DMS153 (cell line): ENCODE data around the gene ZDHHC7.
"Not testable (repeated sequence)": the region's sequence is repeated elsewhere in the genome, so short reads cannot be mapped to it uniquely, and the experiment has no call there.

ENCODE experiments used
- DNase-seq: peaks from one replicate; lab custom pipeline; 2025; lab: John Stamatoyannopoulos, UW

The ZDHHC7 gene, protein sequence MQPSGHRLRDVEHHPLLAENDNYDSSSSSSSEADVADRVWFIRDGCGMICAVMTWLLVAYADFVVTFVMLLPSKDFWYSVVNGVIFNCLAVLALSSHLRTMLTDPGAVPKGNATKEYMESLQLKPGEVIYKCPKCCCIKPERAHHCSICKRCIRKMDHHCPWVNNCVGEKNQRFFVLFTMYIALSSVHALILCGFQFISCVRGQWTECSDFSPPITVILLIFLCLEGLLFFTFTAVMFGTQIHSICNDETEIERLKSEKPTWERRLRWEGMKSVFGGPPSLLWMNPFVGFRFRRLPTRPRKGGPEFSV

DNA sequence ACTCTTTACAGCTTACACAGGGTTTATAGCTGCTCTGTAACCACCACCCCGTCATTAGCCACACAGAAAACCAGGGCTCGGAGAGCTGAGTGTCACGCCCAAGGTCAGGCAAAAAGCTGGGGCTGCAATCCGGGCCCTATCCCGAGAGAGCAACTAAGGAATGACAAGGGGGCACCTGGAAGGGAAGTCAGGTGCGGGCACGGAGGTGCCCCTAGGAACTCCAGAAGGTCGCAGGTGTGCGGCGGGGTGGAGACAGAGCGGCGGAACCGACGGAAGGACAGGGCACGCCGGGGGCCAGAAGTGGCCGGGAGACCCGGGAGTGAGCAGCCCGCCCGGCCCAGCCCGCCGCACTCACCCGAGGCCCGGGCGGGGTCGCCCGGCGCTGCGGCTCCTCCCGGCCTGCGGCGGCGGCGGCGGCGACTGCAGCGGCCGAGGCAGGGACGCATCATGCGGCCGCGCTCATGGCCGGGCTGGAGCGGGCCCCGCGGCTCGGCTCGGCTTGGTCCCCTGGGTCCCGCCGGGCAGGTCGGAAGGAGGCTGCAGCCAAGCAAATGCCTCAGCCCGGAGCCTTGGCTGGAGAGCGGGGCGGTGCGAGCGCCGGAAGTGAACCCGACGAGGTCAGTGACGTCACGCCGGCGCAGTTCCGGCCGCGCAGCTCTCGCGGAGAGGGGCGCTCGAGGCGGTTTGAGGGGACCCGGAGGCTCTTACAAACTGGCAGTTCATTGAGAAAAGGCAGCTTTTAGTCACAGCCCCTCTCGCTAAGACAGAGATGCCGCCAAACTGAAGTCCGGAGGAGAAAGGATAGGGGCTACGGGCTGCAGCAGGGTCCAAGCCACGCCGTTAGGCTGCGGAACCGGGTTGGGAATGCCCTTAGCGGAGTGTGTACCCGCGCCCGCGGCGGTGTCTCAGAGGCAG, at the start of gene ZDHHC7:
TSS of gene ZDHHC7 (minus strand) at position 605 of the 915 bp plus-strand sequence. CDS start 20,917 bp downstream, outside the sequence.
- peak; percentile 62 for DNase-seq

DNA sequence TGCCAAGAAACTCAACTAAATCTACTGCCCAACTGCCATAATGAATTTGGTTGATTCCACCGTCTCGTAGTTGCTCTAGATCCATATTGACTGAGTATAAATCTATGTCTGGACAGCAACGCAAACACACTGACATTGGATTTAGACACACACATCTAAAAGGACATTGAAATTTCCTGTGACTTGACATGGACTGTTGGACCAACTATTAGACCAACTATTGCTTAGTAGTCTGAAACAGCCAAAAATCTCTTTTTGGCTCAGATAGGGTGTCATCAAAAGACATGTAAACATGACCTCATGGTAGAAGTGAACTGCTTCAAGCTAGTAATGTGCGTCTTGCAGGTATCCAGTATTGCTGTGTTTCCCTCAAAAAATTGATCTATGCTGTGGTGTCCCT, 47.6 kb upstream of the ZDHHC7 start:
- no peak for DNase-seq

DNA sequence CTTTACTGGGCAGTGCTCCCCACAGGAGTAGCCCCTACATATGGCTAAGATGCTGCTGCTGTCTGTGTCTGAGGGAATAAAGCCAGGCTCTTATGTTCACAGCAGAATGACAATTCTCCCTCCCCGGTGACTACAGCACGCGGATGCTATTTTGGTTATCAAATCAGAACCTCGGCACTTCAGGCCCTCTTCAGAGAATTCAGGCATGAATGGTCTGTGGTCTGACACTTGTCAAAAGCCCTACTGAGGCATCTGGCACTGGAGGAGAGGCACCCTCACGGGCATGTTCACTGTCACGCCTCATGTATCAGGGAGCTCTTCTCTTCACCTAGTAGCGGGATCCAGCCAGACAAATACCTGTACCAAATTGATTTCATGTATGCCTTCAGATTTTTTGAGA, 46.6 kb upstream of the ZDHHC7 start:
- DNase-seq = no peak

DNA sequence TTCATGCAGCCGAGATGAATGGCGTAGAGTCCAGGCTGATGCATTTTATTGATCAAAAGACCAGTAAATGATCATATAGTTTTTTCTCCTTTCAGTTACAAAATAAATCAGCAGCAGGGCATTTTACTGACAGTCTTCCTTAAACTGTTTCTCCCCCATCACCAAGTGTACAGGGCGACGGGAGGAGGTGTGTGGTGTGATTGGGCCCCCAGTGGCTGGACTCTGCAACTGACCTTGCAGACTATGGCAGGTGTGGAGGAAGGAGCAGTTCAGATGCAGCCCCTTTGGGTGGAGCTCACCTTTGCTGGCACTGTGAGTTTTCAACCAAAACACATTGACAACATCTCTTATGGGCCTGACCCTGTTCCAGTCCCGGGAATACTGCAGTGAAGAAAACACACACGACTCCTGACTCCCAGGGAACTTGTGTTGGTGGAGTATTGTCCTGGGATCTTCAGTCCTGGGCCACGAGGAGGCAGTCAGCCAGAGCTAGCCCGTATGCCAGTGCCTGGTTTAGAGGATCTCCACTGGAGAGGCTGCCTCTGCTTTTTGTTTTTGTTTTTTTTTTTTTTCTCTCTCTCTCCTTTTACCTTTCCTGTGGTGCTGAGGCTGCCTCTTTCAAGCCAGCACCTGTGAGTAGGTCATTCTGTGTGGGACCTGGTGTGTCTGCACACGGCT, 46.0 kb upstream of the ZDHHC7 start:
- DNase-seq = no peak

DNA sequence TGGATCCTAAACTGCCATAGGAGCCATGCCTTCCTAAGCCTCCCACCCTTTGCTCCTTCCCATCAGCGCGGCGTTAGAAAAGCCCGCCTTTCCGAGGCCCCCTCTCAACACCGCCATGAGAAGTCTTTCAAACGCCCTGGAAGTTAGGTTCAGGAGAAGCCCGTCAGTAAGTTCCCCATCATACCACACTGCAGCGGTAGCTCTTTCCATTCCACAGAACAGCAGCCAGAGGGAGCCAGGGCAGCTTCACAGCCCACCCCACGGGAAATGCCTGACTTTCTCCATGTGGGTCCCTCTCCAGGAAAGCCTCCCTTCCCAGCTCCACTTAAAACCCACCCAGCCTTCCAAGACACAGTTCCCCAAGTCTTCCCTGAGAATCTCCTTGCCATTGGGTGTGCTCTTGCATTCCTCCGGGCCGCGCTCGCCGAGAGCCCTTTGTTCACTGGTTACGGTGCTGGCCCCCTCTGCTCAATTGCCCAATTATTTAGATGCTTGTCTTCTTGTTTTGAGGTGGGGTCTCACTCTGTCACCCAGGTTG, 44.9 kb upstream of the ZDHHC7 start:
- DNase-seq = no peak

DNA sequence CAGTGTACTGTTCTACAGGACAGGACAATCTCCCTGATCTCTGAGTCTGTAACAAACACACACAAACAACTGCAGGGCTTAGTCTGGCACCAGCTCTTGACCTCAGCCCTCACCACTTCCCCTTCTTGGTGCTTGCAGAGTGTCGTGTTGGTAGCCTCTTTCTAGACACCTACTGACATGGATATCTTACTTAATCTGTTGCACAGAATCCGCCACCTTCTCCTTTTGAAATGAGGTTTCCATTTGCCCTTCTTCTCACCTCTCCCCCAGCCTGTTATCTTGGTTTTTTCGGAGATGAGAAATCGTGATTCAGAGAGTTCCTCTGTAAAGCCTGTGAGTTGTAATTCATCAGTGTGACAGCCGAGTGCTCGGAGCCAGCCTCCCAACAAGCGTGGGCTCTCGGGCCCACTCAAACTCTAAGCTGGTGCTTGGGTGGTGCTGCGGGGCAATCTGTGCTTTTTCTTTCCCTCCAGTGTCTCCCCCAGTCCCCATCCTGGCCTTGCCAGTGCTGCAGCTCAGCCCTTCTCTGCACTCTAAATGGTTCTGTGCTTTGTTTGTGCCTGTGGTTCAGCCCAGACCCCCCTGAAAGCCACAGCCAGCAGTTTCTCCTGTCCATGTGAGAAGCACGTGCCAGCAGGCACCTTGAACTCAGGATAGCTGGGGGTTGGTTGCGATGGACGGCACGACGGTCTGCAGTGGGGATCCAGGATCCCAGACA, 44.3 kb upstream of the ZDHHC7 start:
- DNase-seq = no peak

DNA sequence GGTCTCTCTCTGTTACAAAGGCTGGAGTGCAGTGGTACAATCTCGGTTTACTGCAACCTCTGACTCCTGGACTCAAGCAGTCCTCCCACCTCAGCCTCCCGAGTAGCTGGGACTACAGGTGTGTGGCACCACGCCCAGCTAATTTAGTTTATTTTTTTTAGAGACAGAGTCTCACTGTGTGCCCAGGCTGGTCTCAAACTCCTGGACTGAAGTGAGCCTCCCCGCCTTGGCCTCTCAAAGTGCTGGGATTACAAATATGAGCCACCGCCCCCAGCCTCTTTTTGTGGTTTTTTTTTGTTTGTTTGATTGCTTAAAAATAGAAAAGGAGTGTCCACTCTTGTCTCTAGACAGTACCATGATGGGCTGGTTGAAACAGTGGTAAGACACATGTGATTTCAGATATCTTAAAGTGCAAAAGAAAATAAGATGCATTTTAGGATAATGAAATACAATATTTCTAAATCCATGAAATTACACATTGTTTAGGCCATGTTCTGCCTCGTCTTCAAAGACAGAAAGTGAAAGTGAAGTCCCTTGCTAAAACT, 43.7 kb upstream of the ZDHHC7 start:
- DNase-seq = no peak

DNA sequence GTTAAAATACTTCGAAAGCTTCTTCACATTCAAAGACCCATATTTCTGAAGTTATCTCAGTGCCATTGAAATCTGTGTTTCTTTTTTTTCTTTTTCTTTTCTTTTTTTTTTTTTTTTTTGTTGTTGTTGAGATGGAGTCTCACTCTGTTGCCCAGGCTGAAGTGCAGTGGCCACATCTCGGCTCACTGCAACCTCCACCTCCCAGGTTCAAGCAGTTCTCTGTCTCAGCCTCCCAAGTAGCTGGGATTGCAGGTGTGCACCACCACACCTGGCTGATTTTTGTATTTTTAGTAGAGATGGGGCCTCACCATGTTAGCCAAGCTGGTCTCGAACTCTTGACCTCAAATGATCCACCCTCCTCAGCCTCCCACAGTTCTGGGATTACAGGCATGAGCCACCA, 43.0 kb upstream of the ZDHHC7 start:
- DNase-seq = not testable (repeated sequence)

DNA sequence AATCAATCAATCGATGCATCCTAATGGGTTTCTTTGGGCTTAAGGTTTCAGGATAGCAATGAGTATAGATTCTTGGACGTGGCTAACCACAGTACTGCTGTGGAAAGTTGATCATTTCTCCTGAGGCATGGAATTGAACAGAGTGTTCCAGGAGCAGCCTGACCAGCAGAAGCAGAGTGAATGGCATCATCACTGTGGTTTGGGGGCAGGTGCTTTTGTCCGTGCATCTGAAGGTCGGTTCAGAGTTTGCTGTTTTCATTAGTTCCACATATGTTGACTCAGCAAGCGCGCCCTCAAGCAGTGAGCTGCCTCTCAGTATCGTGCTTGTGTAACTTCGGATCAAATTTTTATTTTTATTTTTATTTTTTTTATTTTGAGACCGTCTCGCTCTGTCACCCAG, 41.2 kb upstream of the ZDHHC7 start:
- DNase-seq = no peak

DNA sequence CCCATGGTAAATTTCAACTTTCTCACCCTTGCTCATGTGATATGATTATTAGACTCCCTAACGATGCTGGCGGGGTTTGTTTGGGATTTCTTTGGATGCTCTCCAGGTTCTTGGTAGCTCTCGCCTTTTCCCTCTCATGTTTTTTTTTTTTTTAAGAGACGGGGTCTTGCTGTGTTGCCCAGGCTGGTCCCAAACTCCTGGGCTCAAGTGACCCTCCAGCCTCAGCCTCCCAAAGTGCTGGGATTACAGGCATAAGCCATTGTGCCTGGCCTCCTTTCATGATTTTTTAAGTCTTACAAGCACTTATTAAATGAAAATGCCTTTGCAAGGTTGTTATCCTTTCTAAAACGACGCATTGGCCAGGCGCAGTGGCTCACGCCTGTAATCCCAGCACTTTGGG, 40.3 kb upstream of the ZDHHC7 start:
- no peak for DNase-seq

DNA sequence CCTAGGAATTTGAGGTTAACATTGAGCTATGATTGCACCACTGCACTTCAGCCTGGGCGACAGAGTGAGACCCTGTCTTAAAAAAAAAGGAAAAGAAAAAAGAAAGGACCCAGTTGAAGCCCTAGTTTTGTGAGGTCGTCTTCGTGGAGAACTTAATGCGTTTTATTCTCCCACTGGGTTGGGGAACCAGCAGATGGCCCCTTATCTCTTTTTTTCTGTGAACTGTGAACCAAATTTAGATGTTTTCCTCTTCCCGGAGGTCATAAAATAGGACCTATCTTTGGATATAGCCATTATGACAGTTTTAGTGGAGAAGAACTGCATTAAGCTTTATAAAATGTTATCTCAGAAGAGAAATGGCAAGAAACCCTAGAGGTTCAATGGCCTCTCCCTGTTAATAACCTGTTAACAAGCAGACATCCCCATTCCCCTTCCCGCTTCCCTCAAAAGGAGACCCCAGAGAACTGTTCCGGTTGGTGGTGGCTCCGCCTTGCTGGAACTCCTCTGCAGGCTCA, 39.8 kb upstream of the ZDHHC7 start:
- no peak for DNase-seq

DNA sequence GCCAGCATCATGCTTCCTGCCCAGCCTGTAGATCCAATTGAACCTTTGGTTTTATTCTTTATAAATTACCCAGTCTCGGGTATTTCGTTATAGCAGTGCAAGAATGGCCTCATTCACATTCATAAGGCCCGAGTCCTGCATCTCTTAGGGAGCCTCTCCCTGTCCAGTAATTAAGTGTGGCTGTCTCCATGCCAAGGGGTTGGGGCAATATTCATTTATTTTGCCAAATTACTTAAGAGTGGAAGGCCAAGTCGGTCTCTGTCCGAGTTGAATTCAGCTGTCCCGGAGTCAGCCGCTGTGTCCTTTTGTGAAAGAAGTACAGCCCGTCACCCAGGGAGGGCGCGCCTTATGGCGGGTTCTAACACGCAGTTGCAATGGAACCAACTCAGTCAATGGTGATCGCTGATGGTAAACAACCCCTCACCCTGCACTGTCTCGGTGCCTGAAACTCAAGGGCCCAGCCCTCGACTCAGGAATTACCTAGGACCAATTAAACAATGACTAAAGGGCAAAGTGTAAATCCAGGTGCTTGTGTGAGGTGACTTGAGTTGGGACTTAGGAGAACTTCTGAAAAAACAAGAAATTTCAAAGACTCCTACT, 38.5 kb upstream of the ZDHHC7 start:
- DNase-seq = no peak

DNA sequence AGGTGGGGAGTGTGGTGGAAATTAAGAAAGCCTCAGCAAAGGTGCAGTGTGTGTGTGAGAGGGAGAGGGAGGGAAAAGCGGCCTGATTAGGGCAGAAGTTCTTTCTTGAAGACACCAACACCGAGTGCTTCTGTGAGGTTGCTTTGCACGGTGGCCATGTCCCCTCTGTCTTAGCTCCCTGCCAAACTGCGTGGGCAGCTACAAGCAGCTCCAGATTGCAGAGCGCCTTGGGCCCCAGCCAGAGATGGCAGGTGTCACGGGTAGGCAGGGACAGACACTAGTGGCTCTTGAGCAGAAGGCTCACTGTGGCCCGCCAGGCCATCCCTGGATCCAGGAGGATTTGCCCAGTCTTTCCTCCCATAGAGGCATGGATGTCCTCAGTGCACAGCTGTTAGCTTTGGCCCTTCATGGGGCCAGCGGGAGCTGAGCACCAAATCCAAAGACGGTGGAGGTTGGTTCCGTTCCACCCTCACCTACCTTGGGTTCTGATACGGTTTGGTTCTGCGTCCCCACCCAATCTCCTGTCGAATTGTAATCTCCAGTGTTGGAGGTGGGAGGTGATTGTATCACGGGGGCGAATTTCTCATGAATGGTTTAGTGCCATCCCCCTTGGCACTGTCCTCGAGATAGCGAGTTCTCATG, 37.7 kb upstream of the ZDHHC7 start:
- no peak for DNase-seq

DNA sequence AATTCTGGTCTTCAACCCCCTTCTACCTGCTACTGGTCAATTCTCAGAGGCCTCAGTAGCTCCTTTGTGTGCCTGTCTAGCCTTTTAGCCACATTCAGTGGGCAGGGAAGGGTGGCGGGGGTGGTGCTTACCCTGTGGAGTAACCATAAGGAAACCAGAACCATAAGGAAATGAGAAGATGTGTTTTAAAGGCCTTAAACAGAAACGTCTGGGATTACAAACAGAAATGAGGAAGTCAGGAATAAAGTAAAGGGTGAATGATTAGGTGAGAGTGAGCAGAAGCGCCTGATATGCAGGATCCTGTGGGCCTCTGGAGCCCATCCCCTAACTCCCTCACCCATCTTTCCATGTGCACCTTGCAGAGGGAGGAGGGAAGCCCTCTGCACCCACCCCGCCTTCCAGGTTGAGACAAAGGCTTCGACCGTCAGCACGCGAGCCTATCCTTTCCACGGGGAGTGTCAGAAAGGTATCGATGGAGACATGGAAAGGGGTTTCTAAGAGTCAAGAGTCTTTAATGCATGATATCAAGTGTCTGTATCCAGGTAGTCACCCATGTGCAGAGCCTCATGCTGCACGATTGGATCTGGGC, 36.6 kb upstream of the ZDHHC7 start:
- DNase-seq = no peak

DNA sequence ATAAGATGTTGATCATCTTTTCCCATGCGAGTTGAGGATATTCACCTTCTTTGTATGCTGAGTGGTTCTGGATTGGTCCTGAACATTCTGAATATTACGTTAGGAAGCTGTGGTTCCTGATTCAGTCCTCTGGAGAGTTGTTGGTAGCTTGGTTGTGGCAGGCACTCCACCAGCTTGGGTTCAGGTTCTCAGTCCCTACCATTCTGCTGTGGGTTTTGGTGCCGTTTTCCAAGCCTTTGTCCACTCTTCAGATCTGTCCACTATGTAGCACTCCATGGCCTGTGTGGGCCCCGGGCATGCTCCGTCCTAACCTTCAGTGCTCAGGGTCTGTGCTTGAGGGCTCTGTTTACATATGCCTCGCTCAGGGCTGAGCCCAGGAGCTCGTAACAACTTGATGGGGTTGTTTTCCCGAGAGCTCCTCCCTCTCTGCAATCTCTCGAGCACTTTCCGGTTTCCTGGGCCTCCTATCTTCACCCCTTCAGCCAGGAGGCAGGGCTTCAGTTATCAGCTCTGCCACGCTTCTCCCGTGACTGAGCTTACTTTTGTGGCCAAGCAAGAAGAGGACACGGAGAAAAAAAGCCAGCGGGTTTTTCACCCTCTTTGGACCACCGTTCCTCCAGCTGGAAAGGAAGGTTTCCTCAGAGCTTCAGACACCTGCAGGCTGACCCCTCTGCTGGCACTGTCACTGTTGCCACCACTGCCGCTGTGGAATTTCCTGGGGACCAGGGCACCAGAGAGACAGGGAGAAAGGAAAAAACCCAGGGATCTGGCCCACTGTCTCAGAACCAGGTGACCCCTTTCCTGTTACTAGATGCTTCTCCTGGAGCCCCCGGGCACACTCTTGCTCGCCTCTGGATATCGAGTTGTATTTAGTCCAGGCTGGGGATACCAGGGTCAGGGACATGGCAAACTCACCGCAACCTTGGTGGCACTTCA, 35.9 kb upstream of the ZDHHC7 start:
- DNase-seq = peak; percentile 28

DNA sequence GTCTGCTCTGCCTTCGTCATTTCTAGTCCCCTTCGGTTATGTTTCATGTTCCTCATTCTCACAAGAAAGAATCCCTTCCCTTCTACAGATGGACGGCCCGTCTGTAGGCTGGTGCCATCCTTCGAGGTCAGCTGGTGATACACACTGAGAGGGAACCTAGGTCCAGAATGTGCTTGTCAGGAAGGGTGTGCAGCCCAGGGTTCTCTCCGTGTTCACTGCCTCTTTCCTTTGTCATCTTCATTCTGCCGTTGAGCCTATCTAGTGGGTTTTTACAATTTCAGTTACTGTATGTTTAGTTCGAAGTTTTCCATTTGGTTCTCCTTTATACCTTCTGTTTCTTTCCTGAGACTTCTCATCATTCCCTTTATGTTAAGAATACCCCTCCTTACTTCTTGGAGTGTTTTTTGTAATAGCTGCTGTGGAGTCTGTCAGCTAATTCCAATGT, 35.2 kb upstream of the ZDHHC7 start:
- DNase-seq = no peak

DNA sequence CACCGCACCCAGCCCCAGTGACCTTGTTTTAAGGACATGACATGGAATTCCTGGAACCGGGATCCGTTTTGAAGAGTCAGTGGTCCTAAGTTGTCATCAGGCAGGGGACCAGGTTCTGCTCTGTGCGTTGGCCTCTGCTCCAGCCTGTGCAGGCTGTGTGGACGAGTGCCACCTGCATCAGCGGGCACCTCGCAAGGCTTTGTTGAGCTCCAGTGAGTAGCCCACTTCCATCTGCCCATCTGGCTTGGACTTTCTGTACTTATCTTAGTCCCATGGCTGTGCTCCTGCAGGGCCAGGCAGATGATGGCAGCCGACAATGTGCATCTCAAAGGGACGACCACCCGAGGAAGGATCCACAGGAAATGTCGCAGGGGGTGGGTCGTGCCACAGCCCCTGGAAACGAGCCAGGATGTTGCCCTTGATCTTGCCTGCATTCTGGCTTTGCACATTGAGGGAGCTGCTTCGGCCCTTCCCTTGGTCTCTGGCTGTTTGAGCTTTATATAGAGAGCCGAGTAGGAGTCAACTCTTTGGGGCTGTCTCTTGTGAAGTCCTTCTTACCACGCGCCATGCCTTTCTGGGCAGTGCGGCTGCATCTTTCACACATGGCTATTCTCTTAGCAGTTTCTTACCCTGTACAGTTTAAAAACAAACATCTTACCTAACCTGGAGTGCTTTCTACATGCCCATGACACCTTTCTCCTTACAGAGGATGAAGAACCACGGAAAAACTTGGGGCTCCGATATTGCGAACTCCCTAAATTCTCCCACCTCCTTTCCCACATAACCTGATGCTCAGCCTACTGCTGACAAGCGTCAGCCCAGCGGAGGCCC, 34.5 kb upstream of the ZDHHC7 start:
- DNase-seq = no peak

DNA sequence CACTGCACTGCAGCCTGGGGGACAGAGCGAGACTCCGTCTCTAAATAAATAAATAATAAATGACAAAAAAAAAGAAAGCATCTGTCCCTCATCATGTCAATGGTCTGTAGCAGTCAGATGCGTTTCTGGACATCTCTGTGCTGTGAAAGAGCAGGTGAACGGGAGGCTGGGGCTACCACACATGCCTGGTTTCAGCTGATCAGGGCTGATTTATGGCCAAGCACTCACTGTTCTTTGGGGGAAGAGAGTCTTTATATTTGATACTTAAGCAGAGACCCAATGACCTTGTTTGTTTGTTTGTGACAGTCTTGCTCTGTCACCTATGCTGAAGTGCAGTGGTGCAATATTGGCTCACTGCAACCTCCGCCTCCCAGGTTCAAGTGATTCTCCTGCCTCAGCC, 33.7 kb upstream of the ZDHHC7 start:
- DNase-seq = no peak
